SJSA1 (cell line): ENCODE results near the gene SDC3. TPM values are rescaled to one million over a fixed set of nuclear protein-coding genes. Genes with fewer than 3 reads are reported as not detected.

Source experiments
- DNase-seq, 2 experiments: peaks; one replicate each; pipeline ENCODE4 v3.0.0-alpha.2; 2015 to 2020; ENCODE audit warnings: low spot score in 2 of 2, low read depth in 1 of 2
- H3K27ac ChIP-seq: fragments of 250-450 bp; sonication (Bioruptor Pico); 2 replicates; pipeline ENCODE4 v1.5.1; 2020; ENCODE audit warnings: mild to moderate bottlenecking, moderate library complexity
- H3K27me3 ChIP-seq: fragments of 250-450 bp; sonication (Bioruptor Pico); replicated peaks from 2 replicates; pipeline ENCODE4 v1.5.1; 2020; ENCODE audit warnings: mild to moderate bottlenecking, moderate library complexity
- H3K36me3 ChIP-seq: fragments of 250-450 bp; sonication (Bioruptor Pico); 2 replicates; pipeline ENCODE4 v1.5.1; 2020; ENCODE audit warnings: mild to moderate bottlenecking
- H3K4me1 ChIP-seq: fragments of 250-450 bp; sonication (Bioruptor Pico); replicated peaks from 2 replicates; pipeline ENCODE4 v1.6.1; 2021; ENCODE audit warnings: mild to moderate bottlenecking
- H3K4me3 ChIP-seq: fragments of 250-450 bp; sonication (Bioruptor Pico); 2 replicates; pipeline ENCODE4 v1.5.1; 2020; ENCODE audit warnings: mild to moderate bottlenecking
- H3K9me3 ChIP-seq: fragments of 250-450 bp; sonication (Bioruptor Pico); replicated peaks from 2 replicates; pipeline ENCODE4 v1.5.1; 2020; ENCODE audit warnings: mild to moderate bottlenecking
- total RNA-seq: library from RNA; depleted of rRNA; stranded (reverse); fragments of >200 nt; shearing (Covaris generic); gene quantifications from 2 replicates; pipeline ENCODE4 v1.2.3, GENCODE V29; 2014; rRNA removed

The SDC3 gene
- total RNA-seq, 1 experiment from 2014 or later, result 43.6 TPM

- H3K27ac ChIP-seq, result peak overlapping the region; percentile 73
- H3K9me3 ChIP-seq, result no peaks in the 10 kb centered on the region
- DNase-seq, result peak; percentile 99 to 100
- peaks cover 18% of the 10 kb centered on the region for H3K4me1 ChIP-seq
- H3K27me3 ChIP-seq, result no peaks in the 10 kb centered on the region
- H3K4me3 ChIP-seq, result peak overlapping the region; percentile 41
- no peaks in the 10 kb centered on the region for H3K36me3 ChIP-seq
Measured at GRCh38 chr1:30823969-30824735, 84.4 kb downstream of the SDC3 start.

GRCh38 chr1:30823627-30823968 lies 85.0 kb downstream of the SDC3 start:
- peak overlapping the region; percentile 41; the same call in 1 of the 2 replicates for H3K4me3 ChIP-seq

GRCh38 chr1:30822966-30823581 lies 85.5 kb downstream of the SDC3 start:
- peak in 1 of 2 experiments; percentile 27 for DNase-seq
- Histone ChIP-seq H3K4me3 (no peak overlapping the region), H3K27ac (peak overlapping the region; percentile 73)

More at GRCh38 chr1:30823627-30823968, 85.0 kb downstream of the SDC3 start:
- Histone ChIP-seq H3K4me1 (peaks cover 18% of the 10 kb centered on the region), H3K27ac (peak overlapping the region; percentile 73), H3K27me3 (no peaks in the 10 kb centered on the region), H3K36me3 (no peaks in the 10 kb centered on the region), H3K9me3 (no peaks in the 10 kb centered on the region)
- DNase-seq, result no peak

GRCh38 chr1:30822006-30822405 lies 86.6 kb downstream of the SDC3 start:
- no peaks in the 10 kb centered on the region for H3K36me3 ChIP-seq
- no peak overlapping the region for H3K4me3 ChIP-seq
- DNase-seq, result no peak
- H3K9me3 ChIP-seq, result no peaks in the 10 kb centered on the region
- peaks cover 24% of the 10 kb centered on the region for H3K4me1 ChIP-seq
- no peaks in the 10 kb centered on the region for H3K27me3 ChIP-seq
- no peak overlapping the region for H3K27ac ChIP-seq

More at GRCh38 chr1:30822966-30823581, 85.5 kb downstream of the SDC3 start:
- H3K36me3 ChIP-seq, result no peaks in the 10 kb centered on the region
- no peaks in the 10 kb centered on the region for H3K9me3 ChIP-seq
- peaks cover 18% of the 10 kb centered on the region for H3K4me1 ChIP-seq
- H3K27me3 ChIP-seq, result no peaks in the 10 kb centered on the region

GRCh38 chr1:30820299-30820698 lies 88.3 kb downstream of the SDC3 start:
- peaks cover 40% of the 10 kb centered on the region for H3K4me1 ChIP-seq
- H3K4me3 ChIP-seq, result no peak overlapping the region
- H3K27ac ChIP-seq, result no peak overlapping the region
- no peaks in the 10 kb centered on the region for H3K9me3 ChIP-seq
- no peaks in the 10 kb centered on the region for H3K36me3 ChIP-seq
- no peak for DNase-seq
- no peaks in the 10 kb centered on the region for H3K27me3 ChIP-seq

Other genes with a start within 250 kb of the SDC3 start
- 0.26 TPM in 1 of 2 replicates, not detected in the other for gene MATN1, start 185.2 kb downstream of the SDC3 start, total RNA-seq
- not detected in 2 replicates for gene LAPTM5, start 151.0 kb downstream of the SDC3 start, total RNA-seq
- gene PUM1, start 157.0 kb upstream of the SDC3 start, total RNA-seq, result 23.0 and 36.6 TPM in 2 replicates